Measurements from ENCODE around the gene TSPAN18. TPM values are rescaled to one million over a fixed set of nuclear protein-coding genes. Genes with fewer than 3 reads are reported as not detected.

Gene TSPAN18
- total RNA-seq, 1 experiment from 2014 or later = 2.8 TPM

- no TSS peak for BruUV-seq (replicated peaks)
- DNase-seq (ENCODE audit: low spot score) = no peak
- H3K4me1 ChIP-seq (ENCODE audit: insufficient read depth, low read length, poor library complexity, severe bottlenecking) = peaks cover 37% of the 10 kb centered on the region
- H3K4me3 ChIP-seq (ENCODE audit: low read depth, low read length, poor library complexity, severe bottlenecking) = peak overlapping the region; percentile 77
- TF ChIP-seq, protein P1, sequence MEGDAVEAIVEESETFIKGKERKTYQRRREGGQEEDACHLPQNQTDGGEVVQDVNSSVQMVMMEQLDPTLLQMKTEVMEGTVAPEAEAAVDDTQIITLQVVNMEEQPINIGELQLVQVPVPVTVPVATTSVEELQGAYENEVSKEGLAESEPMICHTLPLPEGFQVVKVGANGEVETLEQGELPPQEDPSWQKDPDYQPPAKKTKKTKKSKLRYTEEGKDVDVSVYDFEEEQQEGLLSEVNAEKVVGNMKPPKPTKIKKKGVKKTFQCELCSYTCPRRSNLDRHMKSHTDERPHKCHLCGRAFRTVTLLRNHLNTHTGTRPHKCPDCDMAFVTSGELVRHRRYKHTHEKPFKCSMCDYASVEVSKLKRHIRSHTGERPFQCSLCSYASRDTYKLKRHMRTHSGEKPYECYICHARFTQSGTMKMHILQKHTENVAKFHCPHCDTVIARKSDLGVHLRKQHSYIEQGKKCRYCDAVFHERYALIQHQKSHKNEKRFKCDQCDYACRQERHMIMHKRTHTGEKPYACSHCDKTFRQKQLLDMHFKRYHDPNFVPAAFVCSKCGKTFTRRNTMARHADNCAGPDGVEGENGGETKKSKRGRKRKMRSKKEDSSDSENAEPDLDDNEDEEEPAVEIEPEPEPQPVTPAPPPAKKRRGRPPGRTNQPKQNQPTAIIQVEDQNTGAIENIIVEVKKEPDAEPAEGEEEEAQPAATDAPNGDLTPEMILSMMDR (conservative IDR thresholded peaks at IDR 0.05; ENCODE audit: low read depth, low read length) = no peak
- TF ChIP-seq EZH2 (IDR thresholded peaks at IDR 0.05; ENCODE audit: borderline replicate concordance, low read depth, low read length, poor library complexity, severe bottlenecking) = no peak
- no peaks in the 10 kb centered on the region for H3K27me3 ChIP-seq (replicated peaks; ENCODE audit: insufficient read depth, low read depth, low read length, poor library complexity)
- H3K27ac ChIP-seq (ENCODE audit: low read depth, low read length, poor library complexity, severe bottlenecking) = no peak overlapping the region
- ChIA-PET CTCF (no interaction called here), POLR2A (ENCODE audit: low non-redundant PET) (no interaction called here)
- H3K36me3 ChIP-seq (ENCODE audit: insufficient read depth, low read length, poor library complexity, severe bottlenecking) = no peaks in the 10 kb centered on the region
- no peaks in the 10 kb centered on the region for H3K9me3 ChIP-seq (ENCODE audit: low read depth, low read length, poor library complexity, severe bottlenecking)
- intact Hi-C loops (cut with micrococcal nuclease; ENCODE audit: unreplicated experiment) = loop anchor here (1.0 to 2.0 kb wide), 3 partner anchors 108 to 183 kb away; no protein-coding TSS in a partner anchor
Observed at GRCh38 chr11:44728491-44728910, 1.7 kb downstream of the TSPAN18 start.

DNA sequence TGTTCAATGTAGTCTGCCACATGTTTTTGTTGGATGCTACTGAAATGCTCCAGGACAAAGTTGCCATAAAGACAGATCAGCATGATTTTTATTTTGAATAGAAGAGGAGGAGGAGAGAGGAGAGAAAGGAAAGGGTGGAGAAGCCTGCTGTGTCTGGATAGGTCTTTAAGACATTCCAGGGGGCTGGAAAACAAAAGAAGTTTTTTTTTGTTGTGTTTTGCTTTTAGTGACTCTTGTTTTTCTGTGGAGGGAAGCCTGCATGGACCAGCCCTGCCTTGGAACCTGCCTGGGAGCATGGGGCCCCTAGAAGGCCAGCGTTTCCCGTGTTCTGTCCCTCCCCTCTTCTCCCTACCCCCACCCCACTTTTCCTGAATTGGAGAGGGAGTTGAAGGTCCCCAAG is 2.3 kb downstream of the TSPAN18 start:
- no TSS peak for BruUV-seq (replicated peaks)
- peaks cover 37% of the 10 kb centered on the region for H3K4me1 ChIP-seq (ENCODE audit: insufficient read depth, low read length, poor library complexity, severe bottlenecking)

DNA sequence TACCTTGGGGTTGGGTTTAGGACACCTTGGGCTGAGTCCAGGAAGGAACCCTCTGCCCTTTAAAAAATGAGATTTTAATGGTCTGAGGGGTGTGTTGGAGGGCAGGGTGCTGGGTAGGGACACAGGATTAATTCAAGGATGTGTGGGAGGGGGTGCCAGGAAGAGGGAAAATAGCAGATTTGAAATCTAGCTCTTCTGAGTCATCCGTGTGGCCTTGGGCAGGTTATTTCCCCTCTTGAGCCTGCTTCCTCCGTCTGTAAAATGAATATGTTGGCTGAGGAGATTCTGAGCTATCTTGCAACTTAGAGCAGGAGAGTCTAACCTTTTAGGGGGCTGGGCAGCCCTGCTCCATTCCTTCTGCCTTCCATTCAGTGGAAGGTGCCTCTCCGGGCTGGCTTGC is 3.0 kb downstream of the TSPAN18 start:
- no peak for DNase-seq (ENCODE audit: low spot score)
- H3K9me3 ChIP-seq (ENCODE audit: low read depth, low read length, poor library complexity, severe bottlenecking) = no peaks in the 10 kb centered on the region
- ChIA-PET POLR2A (ENCODE audit: low non-redundant PET) (no interaction called here), CTCF (interaction anchor here (0.7 kb wide), 1 partner anchor 85 kb away, joined by 3 read pairs; no protein-coding TSS in a partner anchor)
- H3K4me3 ChIP-seq (ENCODE audit: low read depth, low read length, poor library complexity, severe bottlenecking) = no peak overlapping the region
- intact Hi-C loops (cut with micrococcal nuclease; ENCODE audit: unreplicated experiment) = loop anchor here (2.0 kb wide), 1 partner anchor 109 kb away; no protein-coding TSS in a partner anchor
- TF ChIP-seq, protein P1 (conservative IDR thresholded peaks at IDR 0.05; ENCODE audit: low read depth, low read length) = no peak
- TF ChIP-seq EZH2 (IDR thresholded peaks at IDR 0.05; ENCODE audit: borderline replicate concordance, low read depth, low read length, poor library complexity, severe bottlenecking) = no peak
- H3K27me3 ChIP-seq (replicated peaks; ENCODE audit: insufficient read depth, low read depth, low read length, poor library complexity) = no peaks in the 10 kb centered on the region
- no peaks in the 10 kb centered on the region for H3K36me3 ChIP-seq (ENCODE audit: insufficient read depth, low read length, poor library complexity, severe bottlenecking)
- no TSS peak for BruUV-seq (replicated peaks)
- peak overlapping the region; percentile 5 for H3K27ac ChIP-seq (ENCODE audit: low read depth, low read length, poor library complexity, severe bottlenecking)
- H3K4me1 ChIP-seq (ENCODE audit: insufficient read depth, low read length, poor library complexity, severe bottlenecking) = peaks cover 37% of the 10 kb centered on the region

More for the DNA sequence above, 2.3 kb downstream of the TSPAN18 start:
- no peak overlapping the region for H3K4me3 ChIP-seq (ENCODE audit: low read depth, low read length, poor library complexity, severe bottlenecking)
- H3K27ac ChIP-seq (ENCODE audit: low read depth, low read length, poor library complexity, severe bottlenecking) = no peak overlapping the region
- ChIA-PET CTCF (no interaction called here), POLR2A (ENCODE audit: low non-redundant PET) (no interaction called here)
- no peaks in the 10 kb centered on the region for H3K9me3 ChIP-seq (ENCODE audit: low read depth, low read length, poor library complexity, severe bottlenecking)
- H3K36me3 ChIP-seq (ENCODE audit: insufficient read depth, low read length, poor library complexity, severe bottlenecking) = no peaks in the 10 kb centered on the region
- TF ChIP-seq EZH2 (IDR thresholded peaks at IDR 0.05; ENCODE audit: borderline replicate concordance, low read depth, low read length, poor library complexity, severe bottlenecking) = no peak
- no peak for DNase-seq (ENCODE audit: low spot score)
- H3K27me3 ChIP-seq (replicated peaks; ENCODE audit: insufficient read depth, low read depth, low read length, poor library complexity) = no peaks in the 10 kb centered on the region
- intact Hi-C loops (cut with micrococcal nuclease; ENCODE audit: unreplicated experiment) = loop anchor here (2.0 kb wide), 1 partner anchor 108 kb away; no protein-coding TSS in a partner anchor

- intact Hi-C loops (cut with micrococcal nuclease; ENCODE audit: unreplicated experiment) = no loop called here
Observed at GRCh38 chr11:44730775-44731174, 4.0 kb downstream of the TSPAN18 start.

More at GRCh38 chr11:44730775-44731174, 4.0 kb downstream of the TSPAN18 start:
- Histone ChIP-seq H3K4me1 (ENCODE audit: insufficient read depth, low read length, poor library complexity, severe bottlenecking) (peaks cover 37% of the 10 kb centered on the region), H3K36me3 (ENCODE audit: insufficient read depth, low read length, poor library complexity, severe bottlenecking) (no peaks in the 10 kb centered on the region), H3K9me3 (ENCODE audit: low read depth, low read length, poor library complexity, severe bottlenecking) (no peaks in the 10 kb centered on the region), H3K27me3 (replicated peaks; ENCODE audit: insufficient read depth, low read depth, low read length, poor library complexity) (no peaks in the 10 kb centered on the region), H3K27ac (ENCODE audit: low read depth, low read length, poor library complexity, severe bottlenecking) (no peak overlapping the region), H3K4me3 (ENCODE audit: low read depth, low read length, poor library complexity, severe bottlenecking) (no peak overlapping the region)
- DNase-seq (ENCODE audit: low spot score) = no peak
- ChIA-PET POLR2A (ENCODE audit: low non-redundant PET) (no interaction called here), CTCF (no interaction called here)
- TF ChIP-seq EZH2 (IDR thresholded peaks at IDR 0.05; ENCODE audit: borderline replicate concordance, low read depth, low read length, poor library complexity, severe bottlenecking) = no peak
- TF ChIP-seq, protein P1 (conservative IDR thresholded peaks at IDR 0.05; ENCODE audit: low read depth, low read length) = no peak
- BruUV-seq (replicated peaks) = no TSS peak

Measured in A673 (cell line).